Neural cell (in vitro differentiated cells): Measurements from ENCODE around the gene SH3RF1. TPM values are rescaled to one million over a fixed set of nuclear protein-coding genes. Genes with fewer than 3 reads are reported as not detected.

Experiments
- H2AFZ ChIP-seq: fragments of 200-600, 300-800 bp; sonication (generic), shearing (Covaris generic); 2 replicates; pipeline ENCODE4 v1.6.0; 2014; ENCODE audit warnings: low read depth, mild to moderate bottlenecking, antibody characterized with exemption, low read length, moderate library complexity
- H3F3A ChIP-seq: fragments of 200-600 bp; shearing (Covaris generic); 2 replicates; pipeline ENCODE4 v1.6.1; 2016; ENCODE audit warnings: mild to moderate bottlenecking, moderate library complexity, mixed read lengths, antibody characterized with exemption, low read length; ENCODE audit not compliant: insufficient read depth, poor library complexity, severe bottlenecking
- H3K27ac ChIP-seq: fragments of 200-600, 300-800 bp; sonication (generic), shearing (Covaris generic); 2 replicates; pipeline ENCODE4 v1.5.1; 2014; ENCODE audit warnings: mild to moderate bottlenecking, low read length, moderate library complexity
- H3K27me3 ChIP-seq: fragments of 300-800, 200-600 bp; sonication (generic), shearing (Covaris generic); 2 replicates; pipeline ENCODE4 v1.6.0; 2014; ENCODE audit warnings: mild to moderate bottlenecking, low read depth, low read length, moderate library complexity; ENCODE audit not compliant: insufficient read depth
- H3K36me3 ChIP-seq: fragments of 300-800, 200-600 bp; sonication (generic), shearing (Covaris generic); 2 replicates; pipeline ENCODE4 v1.5.1; 2014; ENCODE audit warnings: mild to moderate bottlenecking, antibody characterized with exemption, low read length, moderate library complexity; ENCODE audit not compliant: insufficient read depth
- H3K4me2 ChIP-seq: fragments of 300-800, 200-600 bp; sonication (generic), shearing (Covaris generic); 2 replicates; pipeline ENCODE4 v1.6.0; 2014; ENCODE audit warnings: mild to moderate bottlenecking, low read length
- H3K4me3 ChIP-seq: fragments of 300-800, 200-600 bp; sonication (generic), shearing (Covaris generic); 2 replicates; pipeline ENCODE4 v1.5.1; 2014; ENCODE audit warnings: mild to moderate bottlenecking, low read length, moderate library complexity
- H3K79me2 ChIP-seq: fragments of 200-600 bp; shearing (Covaris generic); replicated peaks from 2 replicates; pipeline ENCODE4 v1.6.0; 2014; ENCODE audit warnings: mild to moderate bottlenecking, low read length, moderate library complexity; ENCODE audit not compliant: insufficient read depth
- H3K9ac ChIP-seq: fragments of 300-800, 200-600 bp; sonication (generic), shearing (Covaris generic); 2 replicates; pipeline ENCODE4 v1.6.1; 2016; ENCODE audit warnings: mild to moderate bottlenecking, low read length, mixed read lengths
- H3K9me2 ChIP-seq: fragments of 200-600 bp; shearing (Covaris generic); 2 replicates; pipeline ENCODE4 v1.6.1; 2016; ENCODE audit warnings: mild to moderate bottlenecking, low read length, mixed read lengths; ENCODE audit not compliant: insufficient read depth
- H3K9me3 ChIP-seq: fragments of 200-600, 300-800 bp; sonication (generic), shearing (Covaris generic); 2 replicates; pipeline ENCODE4 v1.6.1; 2016; ENCODE audit warnings: mild to moderate bottlenecking, mixed run types, low read length, moderate library complexity, mixed read lengths
- H4K20me1 ChIP-seq: fragments of 200-600 bp; shearing (Covaris generic); 2 replicates; pipeline ENCODE4 v1.6.1; 2016; ENCODE audit warnings: mild to moderate bottlenecking, mixed run types; ENCODE audit not compliant: insufficient read depth
- EP300 ChIP-seq: fragments of 450-650 bp; conservative IDR thresholded peaks from 2 replicates; pipeline ENCODE4 v1.6.1; 2014; ENCODE audit warnings: antibody characterized with exemption, mild to moderate bottlenecking, moderate library complexity; ENCODE audit not compliant: poor library complexity, severe bottlenecking
- EZH2 ChIP-seq: fragments of 200-600, 300-800 bp; shearing (Covaris generic), sonication (generic); IDR thresholded peaks from 2 replicates; pipeline ENCODE4 v1.6.1; 2014; ENCODE audit warnings: antibody characterized with exemption, low read length, borderline replicate concordance, mild to moderate bottlenecking; ENCODE audit not compliant: insufficient read depth, poor library complexity, severe bottlenecking
- MXI1 ChIP-seq: fragments of 450-650 bp; conservative IDR thresholded peaks from 2 replicates; pipeline ENCODE4 v1.6.1; 2014; ENCODE audit warnings: antibody characterized with exemption, mild to moderate bottlenecking; ENCODE audit not compliant: poor library complexity, severe bottlenecking
- POLR2AphosphoS5 ChIP-seq: IDR thresholded peaks from 2 replicates; pipeline ENCODE4 v1.6.1; 2012
- RAD21 ChIP-seq: fragments of 450-650 bp; conservative IDR thresholded peaks from 2 replicates; pipeline ENCODE4 v1.6.1; 2014; ENCODE audit warnings: antibody characterized with exemption, mild to moderate bottlenecking, moderate library complexity
- SMC3 ChIP-seq: fragments of 450-650 bp; conservative IDR thresholded peaks from 2 replicates; pipeline ENCODE4 v1.6.1; 2014; ENCODE audit warnings: antibody characterized with exemption, mild to moderate bottlenecking, moderate library complexity; ENCODE audit not compliant: poor library complexity
- TAF1 ChIP-seq: IDR thresholded peaks from 2 replicates; pipeline ENCODE4 v1.6.1; 2012; ENCODE audit warnings: low read depth
- polyA plus RNA-seq: library from polyadenylated mRNA; depleted of rRNA; stranded (reverse); fragments of >200 nt; gene quantifications from 2 replicates; pipeline ENCODE4 v1.2.3, GENCODE V29; 2014
- TF ChIP-seq, protein P1 (sequence below): fragments of 450-650 bp; IDR thresholded peaks from 2 replicates; pipeline ENCODE4 v1.5.1; 2014; ENCODE audit warnings: antibody characterized with exemption, mild to moderate bottlenecking, moderate library complexity; ENCODE audit not compliant: poor library complexity, severe bottlenecking
- TF ChIP-seq, protein P2 (sequence below): IDR thresholded peaks from 2 replicates; pipeline ENCODE4 v1.6.1; 2012; ENCODE audit warnings: borderline replicate concordance

The SH3RF1 gene
- polyA plus RNA-seq, 1 donor from 2014 or later: 3.1 TPM

DNA sequence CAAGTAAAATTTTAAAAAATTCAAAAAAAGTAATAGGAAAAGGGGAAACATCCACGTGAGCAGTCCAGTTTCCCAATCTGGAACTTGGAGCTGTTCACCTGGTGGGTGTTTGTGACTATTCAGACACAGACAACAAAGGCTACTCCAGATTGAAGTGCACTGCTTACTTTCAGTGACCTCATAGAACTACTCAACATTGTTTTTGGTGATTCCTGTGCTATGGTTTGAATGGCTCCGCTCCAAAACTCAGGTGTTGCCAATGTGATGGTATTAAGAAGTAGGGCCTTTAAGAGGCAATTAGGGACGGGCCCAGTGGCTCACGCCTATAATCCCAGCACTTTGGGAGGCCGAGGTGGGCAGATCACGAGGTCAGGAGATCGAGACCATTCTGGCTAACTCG is 22.1 kb downstream of the SH3RF1 start:
- no peak overlapping the region for H3K27ac ChIP-seq
- no peaks in the 10 kb centered on the region for H3K27me3 ChIP-seq
- H3K36me3 ChIP-seq: no peaks in the 10 kb centered on the region
- H3K79me2 ChIP-seq: peaks cover 63% of the 10 kb centered on the region
- no peak overlapping the region for H3K4me2 ChIP-seq
- no peak overlapping the region for H3K9ac ChIP-seq
- H4K20me1 ChIP-seq: no peaks in the 10 kb centered on the region
- no peaks in the 10 kb centered on the region for H3K9me2 ChIP-seq
- H3F3A ChIP-seq: no peaks in the 10 kb centered on the region
- H3K4me3 ChIP-seq: no peak overlapping the region
- TF ChIP-seq POLR2AphosphoS5: no peak
- TF ChIP-seq TAF1: no peak
- TF ChIP-seq, protein P1, sequence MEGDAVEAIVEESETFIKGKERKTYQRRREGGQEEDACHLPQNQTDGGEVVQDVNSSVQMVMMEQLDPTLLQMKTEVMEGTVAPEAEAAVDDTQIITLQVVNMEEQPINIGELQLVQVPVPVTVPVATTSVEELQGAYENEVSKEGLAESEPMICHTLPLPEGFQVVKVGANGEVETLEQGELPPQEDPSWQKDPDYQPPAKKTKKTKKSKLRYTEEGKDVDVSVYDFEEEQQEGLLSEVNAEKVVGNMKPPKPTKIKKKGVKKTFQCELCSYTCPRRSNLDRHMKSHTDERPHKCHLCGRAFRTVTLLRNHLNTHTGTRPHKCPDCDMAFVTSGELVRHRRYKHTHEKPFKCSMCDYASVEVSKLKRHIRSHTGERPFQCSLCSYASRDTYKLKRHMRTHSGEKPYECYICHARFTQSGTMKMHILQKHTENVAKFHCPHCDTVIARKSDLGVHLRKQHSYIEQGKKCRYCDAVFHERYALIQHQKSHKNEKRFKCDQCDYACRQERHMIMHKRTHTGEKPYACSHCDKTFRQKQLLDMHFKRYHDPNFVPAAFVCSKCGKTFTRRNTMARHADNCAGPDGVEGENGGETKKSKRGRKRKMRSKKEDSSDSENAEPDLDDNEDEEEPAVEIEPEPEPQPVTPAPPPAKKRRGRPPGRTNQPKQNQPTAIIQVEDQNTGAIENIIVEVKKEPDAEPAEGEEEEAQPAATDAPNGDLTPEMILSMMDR: no peak
- H2AFZ ChIP-seq: no peak overlapping the region
- H3K9me3 ChIP-seq: no peaks in the 10 kb centered on the region

DNA sequence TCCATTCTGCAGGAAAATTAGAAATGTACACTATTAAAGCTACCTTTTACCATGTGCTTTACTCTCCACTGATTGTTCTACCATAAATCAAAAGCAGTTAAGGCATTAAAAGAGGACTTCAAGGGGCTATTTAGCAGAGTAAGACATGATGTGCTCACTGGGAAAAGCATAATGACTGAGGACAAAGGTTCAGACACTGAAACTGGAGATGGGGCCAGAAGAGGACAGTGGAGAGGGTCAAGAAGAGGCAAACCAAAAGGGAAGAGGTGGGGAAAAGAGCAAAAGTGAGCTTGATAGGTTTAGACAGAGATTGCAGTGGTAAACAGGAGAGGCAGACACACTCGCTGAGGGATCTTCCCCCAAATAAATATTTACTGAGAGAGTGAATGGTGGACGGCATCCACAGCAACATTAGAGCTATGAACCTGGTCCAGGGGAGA is 23.8 kb downstream of the SH3RF1 start:
- no peaks in the 10 kb centered on the region for H3K9me2 ChIP-seq
- peaks cover 64% of the 10 kb centered on the region for H3K79me2 ChIP-seq
- no peak overlapping the region for H3K27ac ChIP-seq
- no peak overlapping the region for H3K4me2 ChIP-seq
- no peaks in the 10 kb centered on the region for H3K27me3 ChIP-seq
- no peak overlapping the region for H3K9ac ChIP-seq
- no peaks in the 10 kb centered on the region for H3F3A ChIP-seq
- H3K4me3 ChIP-seq: no peak overlapping the region
- no peaks in the 10 kb centered on the region for H3K9me3 ChIP-seq
- TF ChIP-seq RAD21 (no peak), EZH2 (no peak), SMC3 (no peak), TAF1 (no peak), POLR2AphosphoS5 (no peak), EP300 (no peak), MXI1 (no peak)
- TF ChIP-seq, protein P1: no peak
- TF ChIP-seq, protein P2, sequence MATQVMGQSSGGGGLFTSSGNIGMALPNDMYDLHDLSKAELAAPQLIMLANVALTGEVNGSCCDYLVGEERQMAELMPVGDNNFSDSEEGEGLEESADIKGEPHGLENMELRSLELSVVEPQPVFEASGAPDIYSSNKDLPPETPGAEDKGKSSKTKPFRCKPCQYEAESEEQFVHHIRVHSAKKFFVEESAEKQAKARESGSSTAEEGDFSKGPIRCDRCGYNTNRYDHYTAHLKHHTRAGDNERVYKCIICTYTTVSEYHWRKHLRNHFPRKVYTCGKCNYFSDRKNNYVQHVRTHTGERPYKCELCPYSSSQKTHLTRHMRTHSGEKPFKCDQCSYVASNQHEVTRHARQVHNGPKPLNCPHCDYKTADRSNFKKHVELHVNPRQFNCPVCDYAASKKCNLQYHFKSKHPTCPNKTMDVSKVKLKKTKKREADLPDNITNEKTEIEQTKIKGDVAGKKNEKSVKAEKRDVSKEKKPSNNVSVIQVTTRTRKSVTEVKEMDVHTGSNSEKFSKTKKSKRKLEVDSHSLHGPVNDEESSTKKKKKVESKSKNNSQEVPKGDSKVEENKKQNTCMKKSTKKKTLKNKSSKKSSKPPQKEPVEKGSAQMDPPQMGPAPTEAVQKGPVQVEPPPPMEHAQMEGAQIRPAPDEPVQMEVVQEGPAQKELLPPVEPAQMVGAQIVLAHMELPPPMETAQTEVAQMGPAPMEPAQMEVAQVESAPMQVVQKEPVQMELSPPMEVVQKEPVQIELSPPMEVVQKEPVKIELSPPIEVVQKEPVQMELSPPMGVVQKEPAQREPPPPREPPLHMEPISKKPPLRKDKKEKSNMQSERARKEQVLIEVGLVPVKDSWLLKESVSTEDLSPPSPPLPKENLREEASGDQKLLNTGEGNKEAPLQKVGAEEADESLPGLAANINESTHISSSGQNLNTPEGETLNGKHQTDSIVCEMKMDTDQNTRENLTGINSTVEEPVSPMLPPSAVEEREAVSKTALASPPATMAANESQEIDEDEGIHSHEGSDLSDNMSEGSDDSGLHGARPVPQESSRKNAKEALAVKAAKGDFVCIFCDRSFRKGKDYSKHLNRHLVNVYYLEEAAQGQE: no peak
- no peaks in the 10 kb centered on the region for H4K20me1 ChIP-seq
- H3K36me3 ChIP-seq: no peaks in the 10 kb centered on the region
- no peak overlapping the region for H2AFZ ChIP-seq
